Measurements from ENCODE around the gene TCF7L2. TPM values are rescaled to one million over a fixed set of nuclear protein-coding genes. Genes with fewer than 3 reads are reported as not detected.

The TCF7L2 gene
- total RNA-seq, 2 experiments from 2014 or later: 0.65 to 0.67 TPM

DNA sequence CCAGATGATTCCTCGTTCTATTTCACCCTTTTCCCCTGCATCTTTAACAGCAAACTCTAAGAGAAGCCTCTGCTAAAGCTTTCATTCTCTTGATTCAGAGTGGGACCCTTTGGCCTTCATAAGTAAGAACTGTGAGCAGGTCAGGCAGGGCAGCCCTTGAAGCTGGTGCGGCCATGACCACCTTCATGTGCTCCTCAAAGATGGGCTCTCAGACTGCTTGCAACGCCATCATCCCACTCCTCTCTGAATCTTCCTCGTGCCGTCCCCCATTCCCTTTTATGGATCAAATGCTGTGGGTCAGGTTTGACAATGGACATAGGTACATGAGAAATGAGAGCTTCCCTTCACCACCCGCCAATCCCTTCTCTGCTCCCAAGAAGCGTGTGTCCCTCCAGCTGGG lies 207.4 kb downstream of the TCF7L2 start:
- ChIA-PET CTCF (no interaction called here), POLR2A (no interaction called here)

DNA sequence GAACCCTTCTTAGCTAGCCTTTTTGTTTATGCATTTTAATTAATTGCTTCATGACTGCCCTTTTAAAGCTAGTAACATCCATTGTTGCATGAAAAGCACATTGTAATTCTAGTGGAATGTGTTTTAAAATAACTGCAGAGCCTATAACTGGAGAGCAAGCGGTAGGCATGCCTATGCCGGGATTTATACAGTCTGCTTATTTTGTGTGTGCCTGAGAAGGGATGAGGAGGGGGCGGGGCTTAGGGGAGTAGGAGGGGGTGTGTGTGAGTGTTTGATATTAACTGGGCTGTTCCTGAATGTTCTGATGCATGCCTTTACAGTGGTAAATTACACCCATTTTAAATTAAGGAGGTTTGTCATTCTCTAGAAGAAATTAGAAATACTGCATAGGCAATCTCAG lies 208.1 kb downstream of the TCF7L2 start:
- CTCF ChIA-PET: no interaction called here
- POLR2A ChIA-PET: no interaction called here

DNA sequence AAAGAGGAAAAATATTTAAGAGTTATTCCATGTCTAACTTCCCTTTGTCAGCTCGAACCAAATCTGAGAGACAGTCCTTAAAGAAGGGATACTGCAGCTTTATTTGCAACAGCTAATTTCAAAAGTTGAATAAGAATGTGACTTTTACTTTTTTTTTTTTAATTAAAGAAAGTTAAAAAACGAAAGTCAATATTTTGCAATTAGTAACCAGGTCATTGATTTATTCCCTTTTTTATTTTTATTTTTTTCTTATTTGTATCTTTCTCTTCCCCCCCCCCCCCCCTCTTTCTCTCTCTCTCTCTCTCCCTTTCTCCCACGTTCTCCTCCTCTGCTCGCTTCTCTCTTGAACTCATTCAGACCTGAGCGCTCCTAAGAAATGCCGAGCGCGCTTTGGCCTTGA lies 209.5 kb downstream of the TCF7L2 start:
- ChIA-PET CTCF (no interaction called here), POLR2A (no interaction called here)

DNA sequence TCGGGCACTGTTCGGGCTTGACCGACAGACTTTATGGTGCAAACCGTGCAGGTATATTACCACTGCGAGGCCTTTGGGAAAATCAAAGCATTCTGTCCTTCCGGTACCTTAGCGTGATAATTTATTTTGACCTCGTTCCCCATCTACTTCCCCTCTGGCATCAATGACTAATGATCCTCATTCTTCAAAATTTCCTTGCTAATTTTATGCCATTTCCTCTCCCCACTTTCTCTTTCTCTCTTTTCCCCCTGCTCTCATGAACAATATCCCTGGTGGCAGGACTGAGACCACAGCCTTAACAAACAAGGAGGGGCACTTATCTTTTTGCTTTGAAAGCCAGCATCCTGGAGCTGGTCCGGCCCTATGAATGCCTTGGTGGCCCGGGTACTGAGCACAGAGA lies 210.6 kb downstream of the TCF7L2 start:
- ChIA-PET POLR2A (no interaction called here), CTCF (no interaction called here)

DNA sequence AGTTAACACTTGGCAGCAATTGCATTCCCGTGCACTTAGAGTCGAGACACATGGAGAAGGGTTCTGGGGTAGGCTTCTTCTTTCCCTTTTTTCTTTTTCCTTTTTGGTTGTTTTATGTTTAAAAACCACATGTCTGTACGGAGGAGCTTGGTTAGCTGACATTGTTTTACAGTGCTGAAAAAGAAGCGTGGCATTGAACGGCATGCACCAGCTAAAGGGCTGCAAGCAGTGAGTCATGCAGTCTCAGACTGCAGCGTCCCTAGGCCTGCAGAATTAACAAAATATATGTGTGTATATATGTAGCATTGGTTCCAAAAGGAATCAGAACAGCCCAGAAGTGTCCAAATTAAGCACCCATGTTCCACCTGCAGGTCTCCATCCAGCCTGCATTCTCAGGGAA lies 211.0 kb downstream of the TCF7L2 start:
- ChIA-PET CTCF (no interaction called here), POLR2A (no interaction called here)

DNA sequence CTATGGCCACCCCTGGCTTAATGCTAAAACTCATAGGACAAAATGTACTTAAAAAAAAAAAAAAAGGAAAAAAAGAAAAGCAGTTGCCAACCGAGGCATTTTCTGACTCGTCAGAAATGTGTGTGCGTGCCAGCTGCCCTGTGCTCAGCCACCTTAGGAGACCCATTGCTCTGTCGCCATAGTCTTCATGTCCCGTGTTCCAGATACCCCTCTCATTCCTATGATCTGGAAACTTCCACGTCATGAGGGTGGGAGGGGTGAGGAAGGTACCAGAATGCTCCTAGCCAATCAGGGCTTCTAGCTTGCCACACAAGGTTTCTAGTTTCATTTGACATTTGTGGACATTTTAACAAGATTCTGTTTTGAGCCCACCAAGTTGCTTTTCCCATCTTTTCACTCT lies 212.9 kb downstream of the TCF7L2 start:
- ChIA-PET POLR2A (no interaction called here), CTCF (no interaction called here)

DNA sequence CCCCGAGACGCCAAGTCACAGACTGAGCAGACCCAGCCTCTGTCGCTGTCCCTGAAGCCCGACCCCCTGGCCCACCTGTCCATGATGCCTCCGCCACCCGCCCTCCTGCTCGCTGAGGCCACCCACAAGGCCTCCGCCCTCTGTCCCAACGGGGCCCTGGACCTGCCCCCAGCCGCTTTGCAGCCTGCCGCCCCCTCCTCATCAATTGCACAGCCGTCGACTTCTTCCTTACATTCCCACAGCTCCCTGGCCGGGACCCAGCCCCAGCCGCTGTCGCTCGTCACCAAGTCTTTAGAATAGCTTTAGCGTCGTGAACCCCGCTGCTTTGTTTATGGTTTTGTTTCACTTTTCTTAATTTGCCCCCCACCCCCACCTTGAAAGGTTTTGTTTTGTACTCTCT lies 215.6 kb downstream of the TCF7L2 start:
- POLR2A ChIA-PET: no interaction called here
- CTCF ChIA-PET: interaction anchor here (0.7 kb wide), 1 partner anchor 252 kb away, joined by 5 read pairs; no protein-coding TSS in a partner anchor

DNA sequence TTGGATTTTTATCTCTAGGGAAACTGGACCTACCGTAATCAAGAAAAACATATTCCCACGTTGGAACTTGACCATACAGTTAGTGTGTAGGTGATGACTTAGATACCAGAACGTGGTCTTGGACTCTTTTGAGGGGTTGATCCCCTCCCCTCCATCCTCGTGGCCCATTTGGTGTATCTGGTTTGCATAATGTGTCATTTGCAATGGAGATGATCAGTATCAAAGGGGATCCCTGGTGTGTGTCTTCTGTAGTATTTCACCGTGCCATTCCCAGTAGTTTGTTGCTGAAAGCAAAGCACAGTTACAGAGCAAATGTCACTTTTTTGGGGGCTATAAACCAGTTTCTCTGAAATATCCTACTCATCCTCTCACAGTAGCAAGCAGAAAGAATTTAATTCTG lies 217.7 kb downstream of the TCF7L2 start:
- CTCF ChIA-PET: no interaction called here
- POLR2A ChIA-PET: no interaction called here

DNA sequence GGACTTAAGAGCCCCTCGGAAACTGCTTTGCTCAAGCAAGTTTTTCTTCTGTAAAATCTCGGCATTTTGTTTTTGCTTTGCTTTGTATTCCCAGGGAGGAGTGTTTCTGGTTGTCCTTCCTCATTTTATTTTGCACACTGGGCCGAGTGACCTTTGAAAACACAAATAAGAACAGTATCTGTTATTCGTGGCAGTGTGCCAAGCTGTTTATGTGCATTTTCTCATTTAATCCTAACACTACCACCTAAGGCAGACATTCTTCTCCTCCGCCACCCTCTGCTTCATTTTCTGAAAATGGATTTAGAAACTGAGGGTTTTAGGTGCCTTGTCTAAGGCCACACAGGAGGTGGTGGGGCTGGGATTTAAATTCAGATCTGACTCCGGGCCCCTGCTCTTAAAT lies 218.5 kb downstream of the TCF7L2 start:
- CTCF ChIA-PET: no interaction called here
- POLR2A ChIA-PET: no interaction called here

DNA sequence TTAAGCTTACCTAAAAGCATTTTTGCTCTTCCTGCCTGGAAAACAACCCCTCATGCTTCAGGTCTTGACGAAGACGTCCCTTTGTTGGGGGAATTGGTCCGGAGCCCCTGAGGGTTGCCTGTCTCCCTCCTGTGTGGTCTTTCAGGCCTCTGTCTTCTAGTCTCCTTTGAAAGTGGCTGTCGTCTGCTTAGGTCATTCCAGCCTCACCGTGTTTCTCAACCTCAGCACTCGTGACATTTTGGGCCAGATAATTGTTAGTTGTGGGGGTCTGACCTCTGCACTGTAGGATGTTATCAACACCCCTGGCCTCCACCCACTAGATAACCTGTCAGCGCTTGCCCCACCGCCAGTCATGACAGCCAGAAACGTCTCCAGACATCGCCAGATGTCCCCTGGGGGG lies 219.1 kb downstream of the TCF7L2 start:
- ChIA-PET POLR2A (no interaction called here), CTCF (no interaction called here)

DNA sequence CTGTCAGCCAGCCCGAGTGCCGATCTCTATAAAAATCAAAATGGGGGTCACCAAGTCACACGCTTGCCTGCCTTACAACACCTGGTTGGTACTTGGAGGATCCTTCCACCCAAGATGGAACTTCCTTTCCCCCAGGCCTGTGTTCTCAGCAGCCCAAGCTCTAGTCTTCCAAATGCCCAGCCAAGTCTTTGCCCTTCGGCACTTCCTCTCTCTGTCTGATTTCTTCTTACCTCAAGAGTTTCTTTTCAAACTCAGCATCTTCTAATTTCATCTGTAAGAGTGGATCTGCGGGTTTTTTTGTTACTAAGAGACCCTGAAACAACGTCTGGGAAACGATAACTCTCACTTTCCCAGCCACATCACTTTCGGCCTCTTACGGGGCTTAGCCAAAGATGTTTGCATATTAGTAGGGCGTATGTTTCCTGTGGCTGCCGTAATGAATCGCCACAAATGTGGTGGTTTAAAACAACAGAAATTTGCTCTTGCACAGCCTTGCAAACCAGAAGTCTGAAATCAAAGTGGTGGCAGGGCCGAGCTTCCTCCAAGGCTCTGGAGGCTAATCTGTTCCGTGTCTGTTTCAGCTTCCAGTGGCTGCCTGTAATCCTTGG lies 219.9 kb downstream of the TCF7L2 start:
- POLR2A ChIA-PET: no interaction called here
- CTCF ChIA-PET: no interaction called here

DNA sequence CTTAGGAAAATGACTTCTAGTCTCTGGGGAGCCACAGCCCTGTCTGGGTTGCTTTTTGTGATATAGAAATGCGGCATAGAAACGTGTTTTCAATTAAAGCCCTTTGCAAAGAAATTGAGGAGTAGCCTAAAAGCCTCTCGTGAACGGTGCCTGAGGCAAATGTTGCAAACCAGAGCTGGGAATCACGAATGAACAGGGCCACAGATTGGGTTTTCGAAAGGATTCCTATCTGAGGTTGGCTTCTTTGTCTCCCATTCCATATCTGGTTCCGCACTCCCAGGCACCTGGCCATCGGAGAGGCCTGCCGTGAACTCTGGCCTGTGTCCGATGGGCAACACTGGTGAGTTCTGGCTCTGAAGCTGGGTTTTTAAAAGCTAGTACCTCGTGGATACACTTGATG lies 221.6 kb downstream of the TCF7L2 start:
- POLR2A ChIA-PET: no interaction called here
- CTCF ChIA-PET: no interaction called here

DNA sequence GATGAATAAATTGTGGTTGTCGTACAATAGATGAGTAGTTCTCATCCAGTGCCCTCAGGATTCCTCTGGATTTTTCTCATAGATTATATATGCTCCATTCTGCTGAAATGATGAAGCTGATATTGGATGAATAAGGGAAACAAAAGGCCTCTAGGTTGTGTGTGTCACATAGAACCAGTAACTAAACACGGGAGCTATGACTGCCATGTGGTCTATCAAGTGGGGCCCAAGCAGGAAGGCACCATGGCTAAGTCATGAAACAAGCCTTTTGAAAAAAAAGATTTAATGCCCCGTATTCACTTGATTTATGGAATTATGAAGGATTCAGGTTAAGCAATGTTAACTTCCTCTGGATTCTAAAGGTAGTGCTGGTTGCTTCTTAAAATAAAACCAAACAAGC lies 225.1 kb downstream of the TCF7L2 start:
- POLR2A ChIA-PET: no interaction called here
- CTCF ChIA-PET: no interaction called here

DNA sequence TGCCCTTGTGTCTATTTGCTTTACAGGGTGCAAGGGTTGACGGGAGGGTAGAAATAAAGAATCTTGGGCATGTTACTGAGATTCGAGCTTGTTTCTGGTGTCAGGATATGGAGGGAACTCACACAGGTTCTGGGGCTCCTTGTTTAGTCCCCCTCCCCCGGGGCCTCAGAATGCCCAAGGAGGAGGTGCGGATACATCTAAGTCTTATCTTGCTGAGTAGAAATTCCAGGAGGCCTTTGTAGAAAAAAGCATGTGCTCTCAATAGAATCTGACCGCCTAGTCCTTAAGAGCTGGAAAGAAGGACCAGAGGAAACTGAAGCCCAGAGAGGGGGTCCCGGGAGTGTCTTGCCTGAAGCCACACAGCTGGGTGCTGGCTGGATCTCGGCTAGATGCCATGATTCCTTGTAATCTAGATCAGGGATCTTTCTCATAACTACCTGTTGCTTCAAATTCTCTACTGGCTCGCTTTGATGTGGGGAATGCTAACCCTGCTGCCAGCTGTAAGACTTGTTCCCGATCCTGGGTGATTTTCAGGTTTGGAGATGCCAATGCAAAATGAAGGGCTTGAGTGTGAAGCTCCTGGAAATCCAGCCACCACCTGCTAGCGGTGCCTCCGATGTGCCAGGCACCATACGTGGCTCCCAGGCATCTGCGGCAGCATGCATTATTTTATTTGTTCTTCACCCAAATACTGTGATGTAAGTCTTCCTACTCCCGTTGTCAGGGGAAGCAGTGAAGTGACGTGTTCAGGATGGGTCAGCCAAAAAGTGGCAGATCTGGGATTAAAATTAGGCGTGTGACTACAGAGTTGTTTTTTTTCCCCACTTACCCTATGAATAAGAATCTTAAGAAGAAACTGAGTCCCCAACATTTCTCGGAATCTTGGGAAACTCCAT lies 226.0 kb downstream of the TCF7L2 start:
- POLR2A ChIA-PET: no interaction called here
- CTCF ChIA-PET: no interaction called here

DNA sequence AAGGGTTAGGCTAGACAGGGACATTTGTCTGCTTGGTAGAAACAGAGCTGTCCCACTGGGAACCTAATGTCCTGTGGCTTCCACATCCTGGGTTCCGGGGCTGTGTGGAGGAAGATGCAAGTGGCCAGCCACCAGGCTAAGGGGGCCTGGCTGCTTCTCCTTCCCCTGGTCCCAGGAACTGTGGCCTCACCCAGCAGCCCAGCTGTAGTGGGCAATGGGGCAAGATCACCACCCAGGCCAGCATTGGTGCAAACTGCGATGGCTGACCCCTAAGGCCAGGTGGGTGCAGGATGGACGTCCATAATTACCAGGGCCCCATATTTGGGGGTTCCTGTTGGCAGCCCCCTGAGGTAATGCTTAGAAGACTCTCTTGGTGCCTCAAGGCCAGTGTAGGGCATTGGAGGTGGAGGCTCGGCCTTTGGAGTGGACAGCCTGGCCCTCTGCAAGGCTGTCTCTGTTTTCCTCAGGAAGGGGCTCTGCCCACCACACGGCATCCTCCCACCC lies 226.7 kb downstream of the TCF7L2 start:
- ChIA-PET POLR2A (no interaction called here), CTCF (no interaction called here)

DNA sequence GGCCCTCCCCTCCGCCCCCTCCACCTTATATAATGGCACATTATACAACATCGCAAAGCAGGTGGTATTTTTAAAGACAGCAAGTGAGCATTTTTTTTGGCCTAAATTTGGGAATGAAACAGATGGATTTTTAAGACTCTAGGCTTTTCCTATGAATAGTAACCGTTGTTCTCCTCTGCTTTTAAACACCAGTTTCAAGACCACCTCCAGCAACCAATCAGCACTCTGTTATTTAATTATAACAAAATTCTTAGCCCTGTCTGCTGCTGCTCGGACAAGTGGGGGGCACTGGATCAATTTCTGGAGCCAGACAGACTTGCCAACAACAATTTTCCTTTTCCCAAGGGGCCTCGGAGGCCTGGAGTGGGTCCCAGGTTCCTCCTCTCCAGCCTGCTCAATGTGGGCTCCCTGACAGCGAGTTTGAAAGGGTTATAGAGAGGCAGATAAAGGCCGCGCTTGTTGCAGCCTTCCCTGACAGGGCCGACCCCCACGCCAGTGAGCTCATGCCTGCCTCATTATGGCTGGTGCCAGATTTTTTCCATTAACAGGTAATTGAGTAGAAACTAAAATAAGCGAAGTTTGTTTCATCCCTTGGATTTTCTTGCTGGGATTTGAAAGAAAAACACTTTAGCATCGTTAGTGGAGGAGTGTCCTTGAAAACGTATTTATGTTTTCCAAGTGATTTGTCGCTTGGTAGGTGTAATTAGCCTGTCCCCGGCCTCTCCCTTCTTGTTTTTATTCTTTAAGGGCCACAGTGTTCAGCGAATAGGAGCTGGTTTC lies 227.3 kb downstream of the TCF7L2 start:
- POLR2A ChIA-PET: no interaction called here
- CTCF ChIA-PET: interaction anchor here (0.5 kb wide), 1 partner anchor 20 kb away, joined by 4 read pairs; no protein-coding TSS in a partner anchor

DNA sequence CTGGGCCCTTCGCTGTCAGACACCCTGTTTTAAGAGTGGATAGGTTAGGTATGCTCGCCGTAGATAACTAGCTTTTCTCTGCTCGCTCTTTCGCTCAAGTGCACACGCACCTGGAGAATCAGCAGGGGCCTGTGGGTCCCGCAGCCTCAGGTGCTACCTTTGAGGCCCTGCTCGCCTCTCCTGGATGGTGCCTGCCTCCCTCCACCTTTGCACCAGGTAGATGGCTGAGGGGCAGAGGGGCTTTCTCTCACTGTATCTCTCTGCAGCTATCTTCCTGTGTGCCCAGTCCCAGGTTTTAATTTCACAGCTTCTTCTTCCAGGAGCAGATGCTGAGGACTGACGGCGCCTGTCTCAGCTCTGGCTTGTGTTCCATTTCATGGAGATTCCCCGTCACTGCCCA lies 227.9 kb downstream of the TCF7L2 start:
- CTCF ChIA-PET: interaction anchor here (0.5 kb wide), 1 partner anchor 19 kb away, joined by 4 read pairs; no protein-coding TSS in a partner anchor
- POLR2A ChIA-PET: no interaction called here

DNA sequence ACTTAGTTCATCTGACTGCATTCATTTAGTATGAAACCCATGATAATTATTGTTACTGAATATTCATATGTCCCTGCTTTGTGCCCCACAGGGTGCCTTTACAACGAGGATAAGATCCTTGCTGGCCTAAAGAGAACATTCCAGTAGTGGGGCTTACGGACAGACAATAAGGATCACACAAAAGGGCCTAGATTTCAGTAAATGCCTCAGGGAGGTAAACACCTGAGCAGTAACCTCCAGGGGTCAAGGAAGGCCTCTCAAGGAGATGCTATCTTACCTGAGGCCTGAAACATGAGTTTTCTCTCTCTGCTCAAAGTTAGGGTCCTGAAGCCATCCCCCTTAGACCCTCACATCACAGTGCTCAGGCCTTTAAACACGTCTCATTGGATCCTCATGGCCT lies 228.7 kb downstream of the TCF7L2 start:
- POLR2A ChIA-PET: no interaction called here
- CTCF ChIA-PET: no interaction called here

DNA sequence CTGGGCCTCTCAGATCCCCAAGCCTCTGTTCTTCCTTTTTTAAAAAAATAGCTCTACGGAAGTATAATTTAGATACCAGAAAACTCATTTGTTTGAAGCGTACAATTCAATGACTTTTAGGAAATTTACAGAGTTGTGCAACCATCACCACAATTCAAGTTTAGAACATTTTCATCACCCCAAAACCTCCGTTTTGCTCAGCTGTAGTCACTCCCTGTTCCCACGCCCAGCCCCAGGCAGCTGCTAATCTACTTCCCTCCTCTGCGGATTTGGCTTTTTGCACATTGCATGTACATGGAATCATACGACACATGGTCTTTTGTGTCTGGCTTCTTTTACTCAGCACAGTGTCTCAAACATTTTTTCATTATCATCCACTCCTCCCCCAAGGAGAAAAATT lies 229.2 kb downstream of the TCF7L2 start:
- POLR2A ChIA-PET: no interaction called here
- CTCF ChIA-PET: no interaction called here

DNA sequence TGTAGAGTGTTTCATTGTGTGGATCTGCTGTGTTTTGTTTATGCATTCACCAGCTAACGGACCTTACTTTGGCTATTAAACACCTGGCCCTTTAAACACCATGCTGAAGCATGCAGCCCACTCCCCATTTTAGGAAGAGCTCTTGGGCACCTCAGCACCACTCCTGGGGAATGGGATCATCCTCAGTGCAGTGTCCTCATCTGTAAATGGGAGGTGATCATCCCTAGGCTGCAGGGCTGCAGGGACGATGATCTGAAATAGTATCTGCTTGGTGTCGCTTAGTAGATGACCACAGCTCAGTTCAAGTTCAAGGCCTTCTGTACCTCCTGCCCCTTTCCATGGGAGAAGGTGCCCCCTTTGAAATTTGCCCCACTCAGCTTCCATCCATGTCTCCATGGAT lies 229.9 kb downstream of the TCF7L2 start:
- POLR2A ChIA-PET: no interaction called here
- CTCF ChIA-PET: no interaction called here

Measured in activated CD8-positive, alpha-beta memory T cell treated with anti-CD3 and anti-CD28 coated beads for 36 hours (primary cell).